B cell (primary cell): ENCODE data around the gene ZNF462. TPM values are rescaled to one million over a fixed set of nuclear protein-coding genes. Genes with fewer than 3 reads are reported as not detected.

ENCODE experiments used
- ATAC-seq: fragments of 200-7000 bp; cut with Tn5 transposase; one replicate; pipeline ENCODE4 v1.10.0; 2021; ENCODE audit warnings: low read depth, mild to moderate bottlenecking, moderate number of reproducible peaks, moderate library complexity
- CTCF ChIA-PET: fragments of 350-600 bp; sonication (Branson Sonifier 250); formaldehyde crosslinking; loops from one replicate; lab custom pipeline; 2021; ENCODE audit warnings: antibody characterized with exemption, inconsistent platforms; lab: Charles Lee
- POLR2A ChIA-PET: fragments of 350-600 bp; sonication (Branson Sonifier 250); formaldehyde crosslinking; loops from one replicate; lab custom pipeline; 2021; ENCODE audit warnings: antibody characterized with exemption; lab: Charles Lee
- DNase-seq: peaks from one replicate; pipeline ENCODE4 v3.0.0; 2013
- H2AFZ ChIP-seq: 2 replicates; pipeline ENCODE4 v1.6.1; 2012; ENCODE audit warnings: mild to moderate bottlenecking, low read depth, low read length; ENCODE audit not compliant: insufficient read depth, poor library complexity, severe bottlenecking
- H3K27ac ChIP-seq, 2 donors: 1 replicate in 1 of 2; 2 replicates in 1 of 2; pipeline ENCODE4 v1.5.1; 2012 to 2013; ENCODE audit warnings: low read length in 2 of 2, mild to moderate bottlenecking in 2 of 2, moderate library complexity in 1 of 2
- H3K27me3 ChIP-seq, 4 experiments: fragments of 200-600 bp in 1 of 4; sonication (generic) in 1 of 4; replicated peaks in 1 of 4; 1 replicate in 2 of 4; 2 replicates in 2 of 4; pipeline versions ENCODE4 v1.6.1 to v1.7.0; 2013 to 2016; ENCODE audit warnings: low read length in 3 of 4, mild to moderate bottlenecking in 2 of 4, mixed read lengths in 1 of 4, moderate library complexity in 1 of 4; ENCODE audit not compliant: insufficient read depth in 4 of 4, control insufficient read depth in 3 of 4; ENCODE audit errors: control extremely low read depth in 1 of 4
- H3K36me3 ChIP-seq, 2 experiments: replicated peaks in 1 of 2; 1 replicate in 1 of 2; 2 replicates in 1 of 2; pipeline versions ENCODE4 v1.6.1 to v1.7.1; 2013; ENCODE audit warnings: low read length in 1 of 2; ENCODE audit not compliant: insufficient read depth in 2 of 2, control insufficient read depth in 1 of 2; ENCODE audit errors: control extremely low read depth in 1 of 2, extremely low read depth in 1 of 2
- H3K4me1 ChIP-seq, 2 donors: fragments of 200-600 bp in 1 of 2; sonication (generic) in 1 of 2; 1 replicate in 1 of 2; 2 replicates in 1 of 2; pipeline versions ENCODE4 v1.5.1 to v1.6.1; 2013 to 2017; ENCODE audit warnings: low read length in 2 of 2; ENCODE audit not compliant: control insufficient read depth in 2 of 2, insufficient read depth in 2 of 2
- H3K4me2 ChIP-seq: replicated peaks from 2 replicates; pipeline ENCODE3; 2012; ENCODE audit warnings: mild to moderate bottlenecking, low read depth, low read length; ENCODE audit not compliant: poor library complexity, severe bottlenecking
- H3K4me3 ChIP-seq, 5 experiments: fragments of 200-600 bp in 1 of 5; sonication (generic) in 1 of 5; 1 replicate in 3 of 5; 2 replicates in 2 of 5; pipeline versions ENCODE4 v1.5.1 to v1.7.0; 2011 to 2016; ENCODE audit warnings: low read length in 4 of 5, mild to moderate bottlenecking in 4 of 5, low read depth in 2 of 5, control low read depth in 1 of 5, moderate library complexity in 1 of 5; ENCODE audit not compliant: insufficient read depth in 1 of 5; ENCODE audit errors: control extremely low read depth in 1 of 5, extremely low read depth in 1 of 5
- H3K79me2 ChIP-seq: fragments of 200-600 bp; sonication (generic); one replicate; pipeline ENCODE4 v1.6.0; 2016; ENCODE audit warnings: low read length; ENCODE audit not compliant: control insufficient read depth, insufficient read depth
- H3K9ac ChIP-seq: fragments of 200-600 bp; sonication (generic); 2 replicates; pipeline ENCODE4 v1.6.1; 2017; ENCODE audit warnings: mild to moderate bottlenecking, low read length, moderate library complexity
- H3K9me3 ChIP-seq, 3 donors: one replicate each; pipeline versions ENCODE4 v1.6.1 to v1.7.1; 2013; ENCODE audit warnings: low read length in 2 of 3; ENCODE audit not compliant: control insufficient read depth in 2 of 3, insufficient read depth in 1 of 3; ENCODE audit errors: control extremely low read depth in 1 of 3
- H4K20me1 ChIP-seq: 2 replicates; pipeline ENCODE4 v1.6.0; 2012; ENCODE audit warnings: mild to moderate bottlenecking, low read length; ENCODE audit not compliant: insufficient read depth, control insufficient read depth, poor library complexity, severe bottlenecking
- H3K27ac Mint-ChIP-seq: one replicate; pipeline ENCODE4 v1.8.0; 2021; ENCODE audit warnings: mixed read lengths
- H3K27me3 Mint-ChIP-seq: one replicate; pipeline ENCODE4 v1.8.0; 2021; ENCODE audit warnings: mixed read lengths
- H3K4me1 Mint-ChIP-seq: one replicate; pipeline ENCODE4 v1.8.0; 2021; ENCODE audit warnings: mixed read lengths
- H3K4me3 Mint-ChIP-seq: one replicate; pipeline ENCODE4 v1.8.0; 2021; ENCODE audit warnings: mixed read lengths
- H3K9me3 Mint-ChIP-seq: one replicate; pipeline ENCODE4 v1.8.0; 2022; ENCODE audit warnings: mixed read lengths; ENCODE audit not compliant: insufficient read depth
- EZH2 ChIP-seq: IDR thresholded peaks from 2 replicates; pipeline ENCODE4 v1.6.1; 2012; ENCODE audit warnings: borderline replicate concordance, low read depth, mild to moderate bottlenecking, moderate library complexity, low read length; ENCODE audit not compliant: insufficient read depth, poor library complexity, severe bottlenecking
- WGBS: methylation state at CpG from one replicate; pipeline ENCODE4 v1.1.5; 2013; ENCODE audit warnings: missing lambda C conversion rate; ENCODE audit not compliant: insufficient coverage; 5-methylcytosine and 5-hydroxymethylcytosine counted together
- intact Hi-C: fragments of 100-400 bp; cut with micrococcal nuclease; formaldehyde crosslinking; loops from one replicate; pipeline ENCODE4 v1.10.0; 2022
- polyA plus RNA-seq: library from polyadenylated mRNA; depleted of rRNA; stranded (reverse); fragments of >200 nt; gene quantifications from 2 replicates; pipeline ENCODE4 v1.2.3, GENCODE V29; 2012
- total RNA-seq, 2 donors: library from RNA; stranded (reverse); fragments of 120-200 nt in 1 of 2; gene quantifications; 1 replicate in 1 of 2; 2 replicates in 1 of 2; pipeline versions ENCODE4 v1.2.3 to v1.2.4, GENCODE V29; 2013 to 2022
- TF ChIP-seq, protein P1 (sequence below): fragments of 200-600 bp; IDR thresholded peaks from one replicate; pipeline ENCODE4 v1.8.0; 2022; ENCODE audit warnings: antibody characterized with exemption, mild to moderate bottlenecking

Gene ZNF462
- total and polyA plus RNA-seq, 2 donors (not counting 1 experiment from before 2014, with no cell fraction given) = not detected

GRCh38 chr9:106868565-106868964 lies 5.6 kb downstream of the ZNF462 start:
- Mint-ChIP-seq H3K4me3 (no peak overlapping the region), H3K9me3 (no peaks in the 10 kb centered on the region), H3K27me3 (peaks cover 28% of the 10 kb centered on the region), H3K4me1 (peaks cover 4% of the 10 kb centered on the region), H3K27ac (no peak overlapping the region)
- no peaks in the 10 kb centered on the region for H3K79me2 ChIP-seq
- no peak overlapping the region for H3K4me2 ChIP-seq
- H3K9me3 ChIP-seq = peaks cover 0 to 7% (median 0%) of the 10 kb centered on the region in 3 donors
- H3K9ac ChIP-seq = no peak overlapping the region
- ChIA-PET CTCF (no interaction called here), POLR2A (no interaction called here)
- H3K4me3 ChIP-seq = no peak overlapping the region
- no peaks in the 10 kb centered on the region for H4K20me1 ChIP-seq
- H3K27me3 ChIP-seq = peaks cover 0 to 12% (median 8%) of the 10 kb centered on the region in 4 experiments
- no peak for ATAC-seq
- no peak overlapping the region for H2AFZ ChIP-seq
- H3K4me1 ChIP-seq = peaks cover 4 to 8% of the 10 kb centered on the region in 2 donors
- no peaks in the 10 kb centered on the region for H3K36me3 ChIP-seq
- H3K27ac ChIP-seq = no peak overlapping the region
- WGBS = 80% methylated on average over 2 of the region's 5 CpGs
- intact Hi-C loops = no loop called here
- no peak for TF ChIP-seq EZH2
- TF ChIP-seq, protein P1, sequence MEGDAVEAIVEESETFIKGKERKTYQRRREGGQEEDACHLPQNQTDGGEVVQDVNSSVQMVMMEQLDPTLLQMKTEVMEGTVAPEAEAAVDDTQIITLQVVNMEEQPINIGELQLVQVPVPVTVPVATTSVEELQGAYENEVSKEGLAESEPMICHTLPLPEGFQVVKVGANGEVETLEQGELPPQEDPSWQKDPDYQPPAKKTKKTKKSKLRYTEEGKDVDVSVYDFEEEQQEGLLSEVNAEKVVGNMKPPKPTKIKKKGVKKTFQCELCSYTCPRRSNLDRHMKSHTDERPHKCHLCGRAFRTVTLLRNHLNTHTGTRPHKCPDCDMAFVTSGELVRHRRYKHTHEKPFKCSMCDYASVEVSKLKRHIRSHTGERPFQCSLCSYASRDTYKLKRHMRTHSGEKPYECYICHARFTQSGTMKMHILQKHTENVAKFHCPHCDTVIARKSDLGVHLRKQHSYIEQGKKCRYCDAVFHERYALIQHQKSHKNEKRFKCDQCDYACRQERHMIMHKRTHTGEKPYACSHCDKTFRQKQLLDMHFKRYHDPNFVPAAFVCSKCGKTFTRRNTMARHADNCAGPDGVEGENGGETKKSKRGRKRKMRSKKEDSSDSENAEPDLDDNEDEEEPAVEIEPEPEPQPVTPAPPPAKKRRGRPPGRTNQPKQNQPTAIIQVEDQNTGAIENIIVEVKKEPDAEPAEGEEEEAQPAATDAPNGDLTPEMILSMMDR = no peak
- DNase-seq = no peak

- WGBS = 100% methylated on average over 1 of the region's 2 CpGs
- no peaks in the 10 kb centered on the region for H3K36me3 ChIP-seq
- no peak overlapping the region for H3K9ac ChIP-seq
- peaks cover 0 to 6% of the 10 kb centered on the region in 2 donors for H3K4me1 ChIP-seq
- ATAC-seq (no peak), DNase-seq (no peak)
- no peak overlapping the region for H3K4me3 ChIP-seq
- H3K27ac ChIP-seq = no peak overlapping the region
- CTCF ChIA-PET = no interaction called here
- TF ChIP-seq, protein P1 = no peak
- TF ChIP-seq EZH2 = no peak
- H3K4me1 Mint-ChIP-seq = peaks cover 4% of the 10 kb centered on the region
- H3K9me3 ChIP-seq = peaks cover 0 to 3% (median 0%) of the 10 kb centered on the region in 3 donors
- H4K20me1 ChIP-seq = no peaks in the 10 kb centered on the region
- no peaks in the 10 kb centered on the region for H3K9me3 Mint-ChIP-seq
- no peaks in the 10 kb centered on the region for H3K79me2 ChIP-seq
- H3K27me3 Mint-ChIP-seq = peaks cover 25% of the 10 kb centered on the region
- H2AFZ ChIP-seq = no peak overlapping the region
- POLR2A ChIA-PET = no interaction called here
- intact Hi-C loops = no loop called here
- peaks cover 0 to 8% (median 8%) of the 10 kb centered on the region in 4 experiments for H3K27me3 ChIP-seq
- H3K27ac Mint-ChIP-seq = no peak overlapping the region
- no peak overlapping the region for H3K4me2 ChIP-seq
- no peak overlapping the region for H3K4me3 Mint-ChIP-seq
Observed at GRCh38 chr9:106869028-106869427, 6.1 kb downstream of the ZNF462 start.
